BLaER1 (cell line): Measurements from ENCODE around the gene NUPR1.
"Not testable (repeated sequence)": the region's sequence is repeated elsewhere in the genome, so short reads cannot be mapped to it uniquely, and the experiment has no call there.

Experiments used
- H3K27ac ChIP-seq: shearing (Covaris generic); formaldehyde crosslinking; 2 replicates; pipeline ENCODE4 v1.8.1; 2022
- H3K27me3 ChIP-seq: shearing (Covaris generic); formaldehyde crosslinking; 2 replicates; pipeline ENCODE4 v1.8.1; 2022
- H3K36me3 ChIP-seq: shearing (Covaris generic); formaldehyde crosslinking; 2 replicates; pipeline ENCODE4 v1.8.1; 2022
- H3K4me1 ChIP-seq: shearing (Covaris generic); formaldehyde crosslinking; 2 replicates; pipeline ENCODE4 v1.8.1; 2022
- H3K4me2 ChIP-seq: shearing (Covaris generic); formaldehyde crosslinking; 2 replicates; pipeline ENCODE4 v1.8.1; 2022
- H3K4me3 ChIP-seq: shearing (Covaris generic); formaldehyde crosslinking; 2 replicates; pipeline ENCODE4 v1.8.1; 2022
- H3K9ac ChIP-seq: shearing (Covaris generic); formaldehyde crosslinking; 2 replicates; pipeline ENCODE4 v1.8.1; 2022
- H3K9me3 ChIP-seq: shearing (Covaris generic); formaldehyde crosslinking; 2 replicates; pipeline ENCODE4 v1.8.1; 2022
- H4K20me1 ChIP-seq: shearing (Covaris generic); formaldehyde crosslinking; 2 replicates; pipeline ENCODE4 v1.8.1; 2022
- Cebpa-rat ChIP-seq: shearing (Covaris generic); IDR thresholded peaks from 2 replicates; pipeline ENCODE4 v1.8.1; 2022

NUPR1 gene

GRCh38 chr16:28572696-28573510, 34.1 kb upstream of the NUPR1 start:
- no peak for TF ChIP-seq Cebpa-rat
- H3K27ac ChIP-seq: peak overlapping the region; percentile 51
- no peaks in the 10 kb centered on the region for H3K27me3 ChIP-seq
- H4K20me1 ChIP-seq: peaks cover 32% of the 10 kb centered on the region
- H3K9me3 ChIP-seq: peaks cover 6% of the 10 kb centered on the region
- H3K4me3 ChIP-seq: no peak overlapping the region
- peak overlapping the region; percentile 27; the same call in 1 of the 2 replicates for H3K9ac ChIP-seq
- H3K4me1 ChIP-seq: peaks cover 22% of the 10 kb centered on the region
- peaks cover 43% of the 10 kb centered on the region; the same call in 1 of the 2 replicates for H3K36me3 ChIP-seq
- peak overlapping the region; percentile 53 for H3K4me2 ChIP-seq

- H3K9ac ChIP-seq: no peak overlapping the region
- H3K27ac ChIP-seq: no peak overlapping the region
- H3K4me2 ChIP-seq: no peak overlapping the region
- peaks cover 32% of the 10 kb centered on the region for H4K20me1 ChIP-seq
- no peak for TF ChIP-seq Cebpa-rat
- H3K9me3 ChIP-seq: peaks cover 34% of the 10 kb centered on the region
- H3K4me3 ChIP-seq: no peak overlapping the region
- no peaks in the 10 kb centered on the region for H3K27me3 ChIP-seq
- peaks cover 62% of the 10 kb centered on the region for H3K36me3 ChIP-seq
- H3K4me1 ChIP-seq: peaks cover 22% of the 10 kb centered on the region
Observed at GRCh38 chr16:28569968-28570752, 31.4 kb upstream of the NUPR1 start.

- Histone ChIP-seq H3K4me2 (no peak overlapping the region), H3K36me3 (peaks cover 59% of the 10 kb centered on the region), H3K27ac (no peak overlapping the region), H3K27me3 (no peaks in the 10 kb centered on the region), H3K4me3 (no peak overlapping the region), H3K9me3 (peaks cover 37% of the 10 kb centered on the region), H3K4me1 (peaks cover 22% of the 10 kb centered on the region), H4K20me1 (peaks cover 25% of the 10 kb centered on the region), H3K9ac (no peak overlapping the region)
- no peak for TF ChIP-seq Cebpa-rat
Observed at GRCh38 chr16:28569021-28569420, 30.2 kb upstream of the NUPR1 start.

GRCh38 chr16:28567292-28567691, 28.5 kb upstream of the NUPR1 start:
- TF ChIP-seq Cebpa-rat: no peak
- Histone ChIP-seq H3K4me3 (no peak overlapping the region), H3K9me3 (peaks cover 37% of the 10 kb centered on the region), H3K27ac (no peak overlapping the region), H3K4me1 (peaks cover 9% of the 10 kb centered on the region), H3K4me2 (no peak overlapping the region), H3K36me3 (peaks cover 56% of the 10 kb centered on the region), H3K9ac (no peak overlapping the region), H3K27me3 (no peaks in the 10 kb centered on the region), H4K20me1 (peaks cover 23% of the 10 kb centered on the region)

GRCh38 chr16:28566233-28566925, 27.6 kb upstream of the NUPR1 start:
- Histone ChIP-seq H4K20me1 (peaks cover 28% of the 10 kb centered on the region), H3K9me3 (peaks cover 37% of the 10 kb centered on the region), H3K36me3 (peaks cover 60% of the 10 kb centered on the region)
- H3K4me2 ChIP-seq, H3K4me3 ChIP-seq, H3K27ac ChIP-seq, H3K27me3 ChIP-seq, H3K4me1 ChIP-seq, H3K9ac ChIP-seq: not testable (repeated sequence)

GRCh38 chr16:28563218-28563617, 24.4 kb upstream of the NUPR1 start:
- H3K36me3 ChIP-seq: peaks cover 60% of the 10 kb centered on the region
- H3K27ac ChIP-seq: no peak overlapping the region
- no peak for TF ChIP-seq Cebpa-rat
- no peaks in the 10 kb centered on the region for H3K27me3 ChIP-seq
- H3K9ac ChIP-seq: no peak overlapping the region
- peaks cover 7% of the 10 kb centered on the region; the same call in 1 of the 2 replicates for H3K4me1 ChIP-seq
- H3K4me3 ChIP-seq: no peak overlapping the region
- peaks cover 48% of the 10 kb centered on the region for H3K9me3 ChIP-seq
- H3K4me2 ChIP-seq: no peak overlapping the region
- peaks cover 18% of the 10 kb centered on the region for H4K20me1 ChIP-seq

- TF ChIP-seq Cebpa-rat: no peak
- H3K9me3 ChIP-seq: peaks cover 38% of the 10 kb centered on the region
- H3K27me3 ChIP-seq: no peaks in the 10 kb centered on the region
- peaks cover 8% of the 10 kb centered on the region for H3K4me1 ChIP-seq
- H4K20me1 ChIP-seq: peaks cover 18% of the 10 kb centered on the region
- peaks cover 63% of the 10 kb centered on the region for H3K36me3 ChIP-seq
- H3K4me2 ChIP-seq: no peak overlapping the region
- no peak overlapping the region for H3K27ac ChIP-seq
- H3K9ac ChIP-seq: no peak overlapping the region
- H3K4me3 ChIP-seq: no peak overlapping the region
Observed at GRCh38 chr16:28562199-28562598, 23.4 kb upstream of the NUPR1 start.

- no peak for TF ChIP-seq Cebpa-rat
- Histone ChIP-seq H3K27me3 (no peaks in the 10 kb centered on the region), H3K4me2 (no peak overlapping the region), H3K27ac (no peak overlapping the region), H3K9me3 (peaks cover 33% of the 10 kb centered on the region), H3K36me3 (peaks cover 63% of the 10 kb centered on the region), H4K20me1 (peaks cover 18% of the 10 kb centered on the region), H3K9ac (no peak overlapping the region), H3K4me1 (peaks cover 13% of the 10 kb centered on the region), H3K4me3 (no peak overlapping the region)
Observed at GRCh38 chr16:28561557-28562187, 22.9 kb upstream of the NUPR1 start.

- Histone ChIP-seq H3K4me1 (peaks cover 28% of the 10 kb centered on the region), H4K20me1 (peaks cover 16% of the 10 kb centered on the region)
- TF ChIP-seq Cebpa-rat: no peak
Observed at GRCh38 chr16:28558456-28558855, 19.7 kb upstream of the NUPR1 start.

More at GRCh38 chr16:28558456-28558855, 19.7 kb upstream of the NUPR1 start:
- no peak overlapping the region for H3K9ac ChIP-seq
- peaks cover 14% of the 10 kb centered on the region for H3K9me3 ChIP-seq
- no peaks in the 10 kb centered on the region for H3K27me3 ChIP-seq
- no peak overlapping the region for H3K4me2 ChIP-seq
- peaks cover 52% of the 10 kb centered on the region for H3K36me3 ChIP-seq
- no peak overlapping the region for H3K27ac ChIP-seq
- H3K4me3 ChIP-seq: no peak overlapping the region
